ENCODE results near the gene ABCB9. TPM values are rescaled to one million over a fixed set of nuclear protein-coding genes. Genes with fewer than 3 reads are reported as not detected.

The ABCB9 gene
- total and polyA plus RNA-seq, 9 donors = 1.7 to 14.3 (median 5.5) TPM

DNA sequence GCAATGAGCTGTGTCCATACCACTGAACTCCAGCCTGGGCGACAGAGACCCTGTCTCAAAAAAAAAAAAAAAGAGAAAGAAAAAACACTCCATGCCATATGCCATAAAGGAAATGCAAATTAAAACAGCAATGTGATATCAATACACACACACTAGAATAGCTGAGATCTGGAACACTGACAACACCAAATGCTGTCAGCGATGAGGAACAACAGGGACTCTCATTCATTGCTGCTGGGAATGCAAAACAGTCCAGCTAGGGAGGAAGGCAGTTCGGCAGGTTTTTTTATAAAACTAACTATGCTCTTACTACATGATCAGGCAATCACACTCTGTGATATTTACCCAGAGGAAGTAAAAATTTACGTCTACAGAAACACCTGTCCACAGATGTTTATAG lies 3.4 kb upstream of the ABCB9 start:
- 29 to 46% (median 37%) methylated on average over 4 of the region's 4 CpGs for WGBS, 3 donors
- TF ChIP-seq POLR2A (IDR thresholded peaks at IDR 0.05) (no peak), EP300 (IDR thresholded peaks at IDR 0.05) (no peak)
- TF ChIP-seq, protein P1, sequence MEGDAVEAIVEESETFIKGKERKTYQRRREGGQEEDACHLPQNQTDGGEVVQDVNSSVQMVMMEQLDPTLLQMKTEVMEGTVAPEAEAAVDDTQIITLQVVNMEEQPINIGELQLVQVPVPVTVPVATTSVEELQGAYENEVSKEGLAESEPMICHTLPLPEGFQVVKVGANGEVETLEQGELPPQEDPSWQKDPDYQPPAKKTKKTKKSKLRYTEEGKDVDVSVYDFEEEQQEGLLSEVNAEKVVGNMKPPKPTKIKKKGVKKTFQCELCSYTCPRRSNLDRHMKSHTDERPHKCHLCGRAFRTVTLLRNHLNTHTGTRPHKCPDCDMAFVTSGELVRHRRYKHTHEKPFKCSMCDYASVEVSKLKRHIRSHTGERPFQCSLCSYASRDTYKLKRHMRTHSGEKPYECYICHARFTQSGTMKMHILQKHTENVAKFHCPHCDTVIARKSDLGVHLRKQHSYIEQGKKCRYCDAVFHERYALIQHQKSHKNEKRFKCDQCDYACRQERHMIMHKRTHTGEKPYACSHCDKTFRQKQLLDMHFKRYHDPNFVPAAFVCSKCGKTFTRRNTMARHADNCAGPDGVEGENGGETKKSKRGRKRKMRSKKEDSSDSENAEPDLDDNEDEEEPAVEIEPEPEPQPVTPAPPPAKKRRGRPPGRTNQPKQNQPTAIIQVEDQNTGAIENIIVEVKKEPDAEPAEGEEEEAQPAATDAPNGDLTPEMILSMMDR (IDR thresholded peaks at IDR 0.05) = no peak
- no peaks in the 10 kb centered on the region for H3K36me3 ChIP-seq
- no peaks in the 10 kb centered on the region for H3K9me3 ChIP-seq
- DNase-seq = no peak
- H3K27me3 ChIP-seq = no peaks in the 10 kb centered on the region
- H3K4me1 ChIP-seq (ENCODE audit: insufficient read depth) = peaks cover 10% of the 10 kb centered on the region
- intact Hi-C loops (cut with DNase I) = no loop called here
- H3K4me3 ChIP-seq = no peak overlapping the region
- H3K27ac ChIP-seq = no peak overlapping the region

DNA sequence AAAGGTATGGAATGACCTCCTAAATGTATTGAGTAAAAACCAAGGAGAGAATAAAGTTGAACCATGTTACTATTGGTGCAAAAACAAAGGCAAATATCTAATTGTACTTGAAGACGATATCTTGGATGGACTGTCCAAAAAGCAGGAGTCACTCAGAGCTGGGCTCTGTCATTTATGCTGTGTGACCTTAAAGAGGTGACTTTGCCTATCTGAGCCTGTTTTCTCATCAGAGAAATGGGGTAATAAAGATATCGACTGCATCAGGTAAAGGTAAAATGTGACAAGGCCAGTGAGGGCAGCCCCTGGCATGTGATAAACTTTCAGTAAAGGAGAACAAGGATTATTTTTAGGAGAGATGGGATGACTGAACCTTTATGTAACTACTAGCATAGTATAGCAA lies 1.8 kb upstream of the ABCB9 start:
- no peak for DNase-seq
- Histone ChIP-seq H3K27ac (no peak overlapping the region), H3K4me3 (no peak overlapping the region), H3K27me3 (no peaks in the 10 kb centered on the region), H3K9me3 (no peaks in the 10 kb centered on the region), H3K36me3 (no peaks in the 10 kb centered on the region), H3K4me1 (ENCODE audit: insufficient read depth) (peaks cover 22% of the 10 kb centered on the region)
- WGBS, 3 donors = 70 to 84% (median 79%) methylated on average over 2 of the region's 2 CpGs
- intact Hi-C loops (cut with DNase I) = no loop called here
- TF ChIP-seq EP300 (IDR thresholded peaks at IDR 0.05) (no peak), POLR2A (IDR thresholded peaks at IDR 0.05) (no peak)
- TF ChIP-seq, protein P1 (IDR thresholded peaks at IDR 0.05) = no peak

DNA sequence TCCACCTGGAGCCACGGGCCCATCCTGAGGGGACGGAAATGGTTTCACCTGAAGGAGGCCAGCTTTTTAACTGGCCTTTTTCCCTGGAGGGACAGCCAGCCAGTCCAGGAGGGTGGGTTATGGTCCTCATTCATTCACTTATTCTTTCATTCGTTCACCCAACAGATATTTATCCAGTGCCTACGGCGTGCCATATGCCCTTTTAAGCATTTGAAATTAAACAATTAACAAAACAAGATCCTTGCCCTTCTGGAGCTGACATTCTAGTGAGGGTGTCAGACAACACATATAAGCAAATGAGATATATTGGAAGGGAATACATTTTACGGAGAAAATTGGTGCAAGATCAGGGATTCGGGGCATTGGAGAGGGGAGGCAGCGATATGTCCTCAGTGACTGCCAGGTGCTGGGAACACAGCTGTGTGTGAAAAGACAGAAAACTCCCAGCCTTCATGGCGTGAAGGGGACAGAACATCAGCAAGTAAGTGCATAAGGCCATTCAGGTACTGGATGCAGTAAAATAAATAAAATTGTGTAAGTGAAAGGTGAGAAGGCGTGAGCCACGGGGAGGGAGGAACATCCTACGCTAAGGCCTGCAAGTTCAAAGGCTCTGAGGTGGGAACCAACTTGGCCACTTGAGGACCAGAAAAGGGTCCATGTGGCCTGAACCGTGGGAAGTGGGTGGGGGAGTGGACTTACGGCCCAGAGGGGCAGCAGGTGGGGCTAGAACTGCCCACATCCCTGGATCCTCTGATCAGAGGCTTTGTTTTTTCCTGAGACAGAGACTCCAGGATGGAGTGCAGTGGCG lies 684 bp upstream of the ABCB9 start:
- H3K27ac ChIP-seq = peak overlapping the region in 1 of 2 donors; percentile 73
- TF ChIP-seq EP300 (IDR thresholded peaks at IDR 0.05) = no peak
- TF ChIP-seq, protein P1 (IDR thresholded peaks at IDR 0.05) = no peak
- TF ChIP-seq POLR2A (IDR thresholded peaks at IDR 0.05) = no peak
- 30 to 42% (median 39%) methylated on average over 15 of the region's 15 CpGs for WGBS, 3 donors
- intact Hi-C loops (cut with DNase I) = no loop called here
- no peak for DNase-seq
- H3K27me3 ChIP-seq = no peaks in the 10 kb centered on the region
- H3K9me3 ChIP-seq = no peaks in the 10 kb centered on the region
- H3K4me3 ChIP-seq = peak overlapping the region; percentile 60
- H3K4me1 ChIP-seq (ENCODE audit: insufficient read depth) = peaks cover 22% of the 10 kb centered on the region
- H3K36me3 ChIP-seq = no peaks in the 10 kb centered on the region

DNA sequence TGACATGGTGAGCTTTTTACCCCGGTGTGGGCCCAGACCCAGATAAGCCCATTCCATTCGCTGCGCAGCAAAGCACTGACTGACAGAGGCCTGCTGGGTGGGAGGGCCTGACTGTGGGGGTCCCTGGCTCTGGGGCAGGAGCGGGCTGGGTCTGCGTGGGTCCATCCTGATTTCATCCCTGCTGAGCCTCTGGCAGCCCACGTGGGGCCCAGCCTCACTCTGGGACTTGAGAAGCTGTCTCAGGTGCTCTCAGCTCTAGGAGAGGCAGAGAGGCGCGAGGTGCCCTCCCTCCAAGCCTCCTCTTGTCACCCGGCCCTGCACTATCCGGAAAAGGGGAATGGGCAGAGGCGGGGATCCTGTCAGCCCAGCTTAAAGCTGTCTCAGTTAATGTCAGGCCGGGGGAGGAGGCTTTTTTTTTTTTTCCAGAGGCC lies 927 bp downstream of the ABCB9 start:
- Histone ChIP-seq H3K4me1 (ENCODE audit: insufficient read depth) (peaks cover 22% of the 10 kb centered on the region), H3K4me3 (peak overlapping the region; percentile 60), H3K27me3 (no peaks in the 10 kb centered on the region), H3K27ac (no peak overlapping the region), H3K36me3 (no peaks in the 10 kb centered on the region), H3K9me3 (no peaks in the 10 kb centered on the region)
- intact Hi-C loops (cut with DNase I) = no loop called here
- WGBS, 3 donors = 27 to 33% (median 29%) methylated on average over 12 of the region's 12 CpGs
- TF ChIP-seq POLR2A (IDR thresholded peaks at IDR 0.05) = no peak
- no peak for TF ChIP-seq EP300 (IDR thresholded peaks at IDR 0.05)
- TF ChIP-seq, protein P1 (IDR thresholded peaks at IDR 0.05) = no peak
- DNase-seq = no peak
